HepG2 (cell line): ENCODE data around the gene ORC1. TPM values are rescaled to one million over a fixed set of nuclear protein-coding genes. Genes with fewer than 3 reads are reported as not detected.

Source experiments
- AGO2 ChIP-seq: fragments of 200-400 bp; formaldehyde crosslinking; optimal IDR thresholded peaks from 2 replicates; pipeline ENCODE3; 2017; ENCODE audit warnings: mild to moderate bottlenecking, low read depth, low read length, moderate library complexity
- BCLAF1 ChIP-seq: fragments of 450-650 bp; IDR thresholded peaks from 2 replicates; pipeline ENCODE4 v1.6.1; 2017; ENCODE audit warnings: mild to moderate bottlenecking
- CBX5 ChIP-seq: sonication (generic); formaldehyde crosslinking; IDR thresholded peaks from 2 replicates; pipeline ENCODE4 v1.4.0; 2020; ENCODE audit warnings: missing genetic modification reagents, borderline replicate concordance
- FOXA1 ChIP-seq, 2 experiments: fragments of 450-650 bp in 1 of 2; sonication (generic) in 1 of 2; formaldehyde crosslinking in 1 of 2; IDR thresholded peaks; 2 replicates each; pipeline versions ENCODE4 v1.4.0 to v1.6.1; 2016 to 2020; ENCODE audit warnings: missing genetic modification reagents in 1 of 2
- HES4 ChIP-seq: sonication (generic); formaldehyde crosslinking; IDR thresholded peaks from 2 replicates; pipeline ENCODE4 v1.9.0; 2021; ENCODE audit warnings: mild to moderate bottlenecking, missing genetic modification reagents, borderline replicate concordance
- HIC2 ChIP-seq: sonication (generic); formaldehyde crosslinking; IDR thresholded peaks from 2 replicates; pipeline ENCODE4 v1.9.0; 2022; ENCODE audit warnings: low read depth, missing genetic modification reagents
- IRF2 ChIP-seq: IDR thresholded peaks from 2 replicates; pipeline ENCODE4 v1.6.1; 2018; ENCODE audit warnings: missing genetic modification reagents, missing compliant biosample characterization
- SNAI1 ChIP-seq: sonication (generic); formaldehyde crosslinking; IDR thresholded peaks from 2 replicates; pipeline ENCODE4 v1.5.0; 2020; ENCODE audit warnings: mild to moderate bottlenecking, missing genetic modification reagents, borderline replicate concordance
- STAT5B ChIP-seq: sonication (generic); formaldehyde crosslinking; IDR thresholded peaks from 2 replicates; pipeline ENCODE4 v1.4.0; 2020; ENCODE audit warnings: missing genetic modification reagents
- TEAD3 ChIP-seq: optimal IDR thresholded peaks from 2 replicates; pipeline ENCODE3; 2016; ENCODE audit warnings: borderline replicate concordance
- ZBTB4 ChIP-seq: sonication (generic); formaldehyde crosslinking; IDR thresholded peaks from 2 replicates; pipeline ENCODE4 v1.4.0; 2020; ENCODE audit warnings: missing genetic modification reagents, mild to moderate bottlenecking, borderline replicate concordance
- ZFYVE20 ChIP-seq: sonication (generic); formaldehyde crosslinking; IDR thresholded peaks from 2 replicates; pipeline ENCODE4 v1.8.0; 2023; ENCODE audit warnings: low read depth, mild to moderate bottlenecking, moderate library complexity, missing genetic modification reagents, borderline replicate concordance
- ZNF431 ChIP-seq: sonication (generic); formaldehyde crosslinking; IDR thresholded peaks from 2 replicates; pipeline ENCODE4 v1.9.0; 2022; ENCODE audit warnings: missing genetic modification reagents, low read depth, mild to moderate bottlenecking, borderline replicate concordance
- ZNF557 ChIP-seq: sonication (generic); formaldehyde crosslinking; IDR thresholded peaks from 2 replicates; pipeline ENCODE4 v1.4.0; 2020; ENCODE audit warnings: missing genetic modification reagents
- ZNF567 ChIP-seq: sonication (generic); formaldehyde crosslinking; IDR thresholded peaks from 2 replicates; pipeline ENCODE4 v1.8.1; 2023; ENCODE audit warnings: mild to moderate bottlenecking, missing genetic modification reagents, borderline replicate concordance
- ZNF737 ChIP-seq: sonication (generic); formaldehyde crosslinking; IDR thresholded peaks from 2 replicates; pipeline ENCODE4 v1.5.0; 2020; ENCODE audit warnings: missing genetic modification reagents, mild to moderate bottlenecking, borderline replicate concordance
- ZNF772 ChIP-seq: sonication (generic); formaldehyde crosslinking; IDR thresholded peaks from 2 replicates; pipeline ENCODE4 v1.5.0; 2020; ENCODE audit warnings: mild to moderate bottlenecking, missing genetic modification reagents
- ZNF850 ChIP-seq: sonication (generic); formaldehyde crosslinking; conservative IDR thresholded peaks from 2 replicates; pipeline ENCODE4 v1.9.0; 2021; ENCODE audit warnings: mild to moderate bottlenecking, missing genetic modification reagents
- ZXDC ChIP-seq: sonication (generic); formaldehyde crosslinking; IDR thresholded peaks from 2 replicates; pipeline ENCODE4 v1.5.0; 2020; ENCODE audit warnings: mild to moderate bottlenecking, missing genetic modification reagents
- polyA plus RNA-seq, 8 experiments: library from polyadenylated mRNA; depleted of rRNA in 3 of 8; stranded (reverse) in 7 of 8; unstranded in 1 of 8; fragments of >200 nt; fragmentation: Illumina TruSeq in 4 of 8; extraction: Trizol in 4 of 8; gene quantifications; 2 replicates each; pipeline versions ENCODE4 v1.2.1 to v1.2.3, GENCODE V29; 2011 to 2016; ENCODE audit warnings: low read depth in 4 of 8, missing spikeins in 1 of 8, mixed read lengths in 1 of 8; ENCODE audit not compliant: insufficient read depth in 1 of 8
- total RNA-seq, 5 experiments: library from RNA; depleted of rRNA; stranded (reverse); fragments of >200 nt; fragmentation: Illumina TruSeq; extraction: Trizol; gene quantifications; 2 replicates each; pipeline ENCODE4 v1.2.3, GENCODE V29; 2016; ENCODE audit warnings: low read depth in 1 of 5

The ORC1 gene
- total and polyA plus RNA-seq, 2 of the 13 experiments (the other 11 are each of a cell fraction or from before 2014, with no cell fraction given): 7.0 to 23.5 TPM

GRCh38 chr1:52355847-52356505 is 48.2 kb downstream of the ORC1 start (continued):
- TF ChIP-seq ZFYVE20 (CRISPR knock-in tag) (no peak), IRF2 (CRISPR knock-in tag) (no peak), STAT5B (CRISPR knock-in tag) (no peak), ZNF737 (CRISPR knock-in tag) (no peak), BCLAF1 (no peak), ZNF431 (CRISPR knock-in tag) (no peak), ZNF567 (no peak), CBX5 (CRISPR knock-in tag) (no peak), ZNF772 (CRISPR knock-in tag) (no peak), ZNF850 (no peak), HES4 (CRISPR knock-in tag) (no peak), HIC2 (CRISPR knock-in tag) (peak; percentile 75; the same call in 1 of the 2 replicates), ZNF557 (CRISPR knock-in tag) (no peak), ZXDC (no peak), SNAI1 (CRISPR knock-in tag) (no peak), AGO2 (peak; percentile 56), ZBTB4 (CRISPR knock-in tag) (peak; percentile 43; the same call in 1 of the 2 replicates), FOXA1 (IDR thresholded peaks at IDR 0.05) (no peak), FOXA1 (CRISPR knock-in tag; IDR thresholded peaks at IDR 0.05) (no peak), TEAD3 (peak; percentile 69)
- TF ChIP-seq, all 625 proteins: peak for 17
